GM12865 (cell line): ENCODE data around the gene LRRC8B.
"Not testable (repeated sequence)": the region's sequence is repeated elsewhere in the genome, so short reads cannot be mapped to it uniquely, and the experiment has no call there.

Experiments used
- DNase-seq: peaks from one replicate; pipeline ENCODE4 v3.0.0; 2010; ENCODE audit warnings: low read depth
- H3K4me3 ChIP-seq: 2 replicates; pipeline ENCODE4 v1.5.1; 2011; ENCODE audit warnings: mild to moderate bottlenecking, low read depth, low read length, control low read depth
- TF ChIP-seq, protein P1 (sequence below): IDR thresholded peaks from 2 replicates; pipeline ENCODE4 v1.5.1; 2011; ENCODE audit warnings: low read length, control low read depth, low read depth, inconsistent platforms; ENCODE audit not compliant: insufficient read depth; ENCODE audit errors: missing control alignments

LRRC8B gene

DNA sequence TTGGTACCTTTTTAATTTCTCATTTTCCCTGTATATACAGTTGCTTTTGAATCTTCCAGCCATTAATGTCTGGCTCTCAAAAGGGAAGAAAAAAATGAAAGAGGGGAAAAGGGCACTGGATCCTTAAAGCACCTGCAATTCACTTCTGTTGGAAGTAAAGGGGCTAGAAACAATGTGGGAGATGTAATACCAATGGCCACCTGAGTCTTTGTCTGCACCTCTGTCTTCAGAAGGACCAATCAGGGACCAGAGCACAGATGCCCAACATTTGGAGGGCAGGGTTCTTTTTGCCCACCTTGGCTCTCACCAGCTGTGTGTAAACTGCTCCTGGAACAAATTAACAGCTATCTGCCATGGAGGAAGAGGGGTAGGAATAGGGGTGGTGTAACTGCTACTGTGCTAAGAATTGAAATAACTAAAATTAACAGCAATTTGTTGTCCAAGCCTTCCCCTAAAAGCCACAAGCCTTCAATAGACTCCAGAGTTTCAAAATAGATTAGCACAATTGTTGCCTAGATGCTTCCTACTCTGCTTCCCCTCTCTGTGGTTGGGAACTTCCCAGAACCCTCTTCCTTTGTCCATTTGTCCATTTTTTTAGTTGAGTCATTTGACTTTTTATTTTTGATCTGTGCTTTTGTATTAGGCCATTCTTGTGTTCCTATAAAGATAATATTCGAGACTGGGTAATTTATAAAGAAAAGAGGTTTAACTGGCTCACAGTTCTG, 11.5 kb upstream of the LRRC8B start:
- no peak for DNase-seq
- TF ChIP-seq, protein P1, sequence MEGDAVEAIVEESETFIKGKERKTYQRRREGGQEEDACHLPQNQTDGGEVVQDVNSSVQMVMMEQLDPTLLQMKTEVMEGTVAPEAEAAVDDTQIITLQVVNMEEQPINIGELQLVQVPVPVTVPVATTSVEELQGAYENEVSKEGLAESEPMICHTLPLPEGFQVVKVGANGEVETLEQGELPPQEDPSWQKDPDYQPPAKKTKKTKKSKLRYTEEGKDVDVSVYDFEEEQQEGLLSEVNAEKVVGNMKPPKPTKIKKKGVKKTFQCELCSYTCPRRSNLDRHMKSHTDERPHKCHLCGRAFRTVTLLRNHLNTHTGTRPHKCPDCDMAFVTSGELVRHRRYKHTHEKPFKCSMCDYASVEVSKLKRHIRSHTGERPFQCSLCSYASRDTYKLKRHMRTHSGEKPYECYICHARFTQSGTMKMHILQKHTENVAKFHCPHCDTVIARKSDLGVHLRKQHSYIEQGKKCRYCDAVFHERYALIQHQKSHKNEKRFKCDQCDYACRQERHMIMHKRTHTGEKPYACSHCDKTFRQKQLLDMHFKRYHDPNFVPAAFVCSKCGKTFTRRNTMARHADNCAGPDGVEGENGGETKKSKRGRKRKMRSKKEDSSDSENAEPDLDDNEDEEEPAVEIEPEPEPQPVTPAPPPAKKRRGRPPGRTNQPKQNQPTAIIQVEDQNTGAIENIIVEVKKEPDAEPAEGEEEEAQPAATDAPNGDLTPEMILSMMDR: no peak

GRCh38 chr1:89516055-89516454, 8.6 kb upstream of the LRRC8B start:
- no peak overlapping the region for H3K4me3 ChIP-seq
- TF ChIP-seq, protein P1: no peak
- DNase-seq: no peak

More for the DNA sequence above, 11.5 kb upstream of the LRRC8B start:
- H3K4me3 ChIP-seq: no peak overlapping the region

DNA sequence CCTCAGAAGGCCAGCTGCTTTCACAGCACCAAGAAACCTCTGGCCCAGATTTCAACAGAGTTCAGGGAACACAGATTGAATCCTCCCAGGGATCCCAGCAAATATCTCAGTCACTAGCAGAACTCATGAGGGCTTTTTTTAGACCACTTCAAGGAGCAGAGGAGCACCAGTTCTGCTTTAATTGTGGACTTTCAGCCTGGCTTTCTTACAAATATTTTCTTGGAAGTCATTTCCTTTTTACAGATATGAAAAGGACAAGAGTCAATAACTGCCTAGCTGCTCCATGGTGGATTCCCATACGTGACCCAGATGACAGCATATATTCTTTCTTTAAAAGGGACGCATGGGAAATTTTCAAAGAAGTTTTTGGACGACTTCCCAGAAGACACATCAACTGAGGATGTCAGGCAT, 6.4 kb upstream of the LRRC8B start:
- H3K4me3 ChIP-seq: no peak overlapping the region
- no peak for DNase-seq
- TF ChIP-seq, protein P1: no peak

DNA sequence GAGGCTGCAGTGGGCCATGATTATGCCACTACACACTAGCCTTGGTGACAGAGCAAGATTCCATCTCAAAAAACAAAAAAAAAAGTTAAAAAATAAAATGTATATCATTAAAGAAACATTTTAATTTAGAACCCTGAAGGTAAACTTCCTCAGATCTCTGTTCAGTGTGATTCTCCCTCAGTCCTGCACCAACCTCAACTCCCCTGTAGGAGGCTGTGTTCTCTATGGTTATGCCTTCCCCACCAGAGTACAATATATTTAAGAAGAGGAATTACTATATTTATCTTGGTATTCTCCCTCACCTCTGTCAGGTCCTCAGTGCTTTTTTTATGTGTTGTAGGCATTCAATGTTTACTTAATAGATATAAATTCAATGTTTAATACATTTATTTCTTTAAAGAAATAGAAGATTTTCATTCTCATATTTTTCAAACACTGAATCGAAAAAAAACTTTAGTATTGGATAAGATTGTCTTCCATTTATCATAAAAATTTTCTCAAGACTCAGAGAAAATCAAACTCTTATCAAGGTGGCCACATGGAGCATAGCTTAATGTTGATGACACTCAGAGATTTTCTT, 4.8 kb upstream of the LRRC8B start:
- TF ChIP-seq, protein P1: peak; percentile 70
- no peak overlapping the region for H3K4me3 ChIP-seq
- peak; percentile 70 for DNase-seq

- H3K4me3 ChIP-seq, DNase-seq: not testable (repeated sequence)
Observed at GRCh38 chr1:89521977-89522376, 2.7 kb upstream of the LRRC8B start.

GRCh38 chr1:89523572-89524368, 859 bp upstream of the LRRC8B start:
- peak; percentile 82 for DNase-seq
- H3K4me3 ChIP-seq: peak overlapping the region; percentile 90
- TF ChIP-seq, protein P1: no peak

DNA sequence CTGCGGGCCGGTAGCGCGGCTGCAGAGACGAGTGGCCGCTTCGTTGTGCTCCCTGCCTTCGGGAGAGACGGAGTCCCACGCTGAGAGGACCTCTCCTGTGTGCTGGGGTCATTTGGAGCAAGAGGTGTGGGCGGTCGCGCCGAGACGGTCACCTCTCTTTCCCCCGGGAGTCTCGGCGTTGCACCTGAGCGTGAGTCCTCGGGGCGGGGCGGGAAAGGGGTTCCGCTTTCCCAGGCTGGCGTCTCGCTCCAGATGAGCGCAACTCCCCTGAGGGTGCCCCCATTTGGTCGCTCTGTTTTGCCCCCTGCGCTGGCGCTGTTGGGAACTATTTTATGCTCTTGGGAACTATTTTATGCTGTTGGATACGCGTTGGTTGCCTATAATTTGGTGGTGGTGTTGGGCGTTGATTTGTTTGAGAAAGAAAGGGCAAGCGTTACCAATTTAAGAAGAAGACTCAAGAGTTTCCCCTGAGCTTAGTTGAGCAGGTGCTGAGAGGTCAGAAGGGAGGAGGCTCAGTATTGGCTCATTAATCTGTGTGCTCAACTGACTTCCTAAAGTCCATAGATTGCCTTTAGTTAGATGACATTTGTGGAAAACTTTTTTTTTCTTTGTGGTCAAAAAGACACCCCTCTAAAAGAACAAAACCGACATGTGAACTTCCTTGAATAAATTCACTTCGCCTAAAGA, 683 bp downstream of the LRRC8B start:
- peak; percentile 54 for DNase-seq
- TF ChIP-seq, protein P1: no peak
- peak overlapping the region; percentile 90 for H3K4me3 ChIP-seq
